NCI-H1694 treated with DMSO at 0.1 percent for 48 hours (cell line): ENCODE data around the gene VCL.
"Not testable (repeated sequence)": the region's sequence is repeated elsewhere in the genome, so short reads cannot be mapped to it uniquely, and the experiment has no call there.

Source experiments
- DNase-seq: peaks from one replicate; lab custom pipeline; 2025; lab: John Stamatoyannopoulos, UW

The VCL gene

DNA sequence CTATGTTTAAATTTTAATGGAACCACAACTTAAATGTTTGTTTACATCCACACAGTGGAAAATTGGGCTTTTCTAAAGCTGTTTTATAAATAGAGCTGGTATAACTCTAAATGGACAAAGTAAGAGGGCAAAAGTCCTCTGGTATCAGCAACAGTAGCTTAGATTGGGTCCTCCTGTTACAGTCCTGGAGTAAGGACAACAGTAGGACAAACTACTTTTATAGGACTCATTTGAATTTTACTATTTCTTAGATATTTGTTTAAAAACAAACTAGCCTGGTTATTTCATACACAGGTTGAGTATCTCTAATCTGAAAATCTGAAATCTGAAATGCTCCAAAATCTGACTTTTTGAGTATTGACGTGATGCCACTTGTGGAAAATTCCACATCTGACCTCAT is 8.4 kb downstream of the VCL start:
- no peak for DNase-seq

DNA sequence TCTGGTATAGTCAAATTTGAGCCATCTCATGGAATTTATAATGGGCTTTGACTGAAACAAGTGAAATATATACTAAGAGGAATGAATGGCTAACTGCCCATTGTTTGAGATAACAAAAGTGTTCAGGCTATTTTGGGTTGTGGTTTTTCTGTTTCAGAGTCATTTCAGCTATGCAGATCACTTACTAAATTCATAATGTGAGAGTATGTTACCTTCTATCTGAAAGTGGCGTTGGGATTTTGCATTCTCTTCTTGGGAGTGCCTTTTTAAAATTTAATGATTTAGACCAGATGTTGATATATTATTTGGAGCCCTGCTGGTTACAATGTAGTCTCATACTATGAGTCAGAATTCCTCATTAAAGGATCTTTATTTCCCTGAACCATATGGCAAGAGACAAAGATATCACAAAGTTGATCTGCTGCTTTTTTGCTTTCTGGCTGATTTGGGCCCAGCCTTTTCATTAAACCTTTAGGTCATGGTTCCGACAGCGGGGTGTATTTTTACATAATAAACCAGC is 10.4 kb downstream of the VCL start:
- peak; percentile 80 for DNase-seq

DNA sequence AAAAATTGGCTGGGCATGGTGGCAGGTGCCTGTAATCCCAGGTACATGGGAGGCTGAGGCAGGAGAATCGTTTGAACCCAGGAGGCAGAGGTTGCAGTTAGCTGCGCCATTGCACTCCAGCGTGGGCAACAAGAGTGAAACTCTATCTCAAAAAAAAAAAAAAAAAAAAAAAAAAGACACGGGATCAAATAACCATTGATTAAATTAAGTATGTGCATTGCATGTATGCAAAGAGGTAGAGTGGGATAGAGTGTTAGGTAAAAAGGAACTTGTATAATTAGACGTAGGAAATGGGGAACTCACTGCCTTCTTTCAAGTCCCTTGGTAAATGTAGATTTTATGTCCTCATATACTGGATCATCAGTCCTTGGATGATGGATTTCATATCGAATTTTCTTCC is 13.1 kb downstream of the VCL start:
- no peak for DNase-seq

DNA sequence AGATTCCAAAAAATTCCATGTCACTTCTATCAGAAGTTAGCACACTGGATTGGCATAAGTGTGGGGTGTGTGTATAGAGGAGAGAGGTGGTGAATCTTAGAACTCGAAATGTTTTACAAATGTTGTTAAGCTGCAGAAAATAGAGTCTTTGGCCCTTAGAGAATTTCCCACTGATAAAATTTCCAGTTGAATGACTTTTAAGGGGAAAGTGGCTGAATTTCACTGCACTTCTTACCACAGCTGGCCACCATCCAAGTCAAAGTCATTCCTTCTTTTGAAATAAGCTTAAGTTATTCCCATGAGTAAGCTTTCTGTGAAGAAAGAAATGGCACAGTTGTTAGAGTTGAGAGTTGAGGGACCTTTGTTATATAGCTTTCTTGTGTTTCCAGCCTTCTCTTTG is 13.9 kb downstream of the VCL start:
- no peak for DNase-seq

DNA sequence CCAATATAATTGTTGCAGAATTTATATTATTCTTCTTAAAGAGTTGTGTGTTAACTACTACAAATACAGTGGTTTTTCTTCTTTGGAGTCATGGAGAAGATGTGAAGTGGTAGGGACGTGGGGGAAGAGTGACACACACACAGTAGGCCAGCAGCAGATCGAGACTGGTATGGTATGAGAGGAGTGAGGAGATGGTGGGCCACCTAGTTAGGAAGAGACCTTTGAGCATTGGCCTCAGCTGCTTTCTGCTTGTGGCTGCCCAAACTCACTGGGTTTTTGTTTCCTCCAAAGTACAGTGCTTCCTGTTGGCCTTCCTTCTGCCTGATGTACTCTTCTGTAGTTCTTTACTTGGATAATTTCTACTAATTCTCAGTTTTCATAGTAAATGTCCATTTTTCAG is 14.6 kb downstream of the VCL start:
- no peak for DNase-seq

DNA sequence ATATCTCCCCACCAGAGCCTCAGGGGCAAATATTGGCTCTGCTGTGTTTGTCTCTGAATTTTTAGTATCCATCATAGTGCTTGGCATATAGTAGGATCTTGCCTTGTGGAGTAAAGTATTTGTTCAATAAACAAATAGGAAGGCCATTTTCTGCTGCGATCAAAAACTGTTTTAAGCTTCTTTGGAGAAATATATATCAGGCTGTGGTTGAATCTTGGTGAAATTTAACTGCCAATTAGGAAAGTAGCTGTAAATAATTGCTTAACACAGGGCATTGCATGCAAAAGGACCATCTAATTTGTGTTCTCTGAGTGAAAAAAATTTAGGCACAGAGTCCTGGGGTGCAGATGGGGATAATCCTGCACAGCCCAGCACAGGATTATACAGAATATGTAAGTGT is 15.1 kb downstream of the VCL start:
- DNase-seq: no peak

DNA sequence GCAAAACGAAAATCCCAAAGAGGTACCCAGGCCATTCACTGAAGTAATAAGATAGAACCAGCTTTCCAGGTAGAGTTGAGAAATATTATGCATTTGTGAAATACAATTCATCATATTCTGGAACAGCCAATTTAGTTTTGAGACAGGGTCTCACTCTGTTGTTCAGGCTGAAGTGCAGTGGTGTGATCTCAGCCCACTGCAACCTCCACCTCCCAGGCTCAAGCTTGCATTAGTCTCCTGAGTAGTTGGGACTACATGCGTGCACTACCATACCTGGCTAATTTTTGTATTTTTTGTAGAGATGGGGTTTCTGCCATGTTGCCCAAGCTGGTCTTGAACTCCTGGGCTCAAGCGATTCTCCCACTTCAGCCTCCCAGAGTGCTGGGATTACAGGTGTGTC is 16.7 kb downstream of the VCL start:
- DNase-seq: not testable (repeated sequence)

DNA sequence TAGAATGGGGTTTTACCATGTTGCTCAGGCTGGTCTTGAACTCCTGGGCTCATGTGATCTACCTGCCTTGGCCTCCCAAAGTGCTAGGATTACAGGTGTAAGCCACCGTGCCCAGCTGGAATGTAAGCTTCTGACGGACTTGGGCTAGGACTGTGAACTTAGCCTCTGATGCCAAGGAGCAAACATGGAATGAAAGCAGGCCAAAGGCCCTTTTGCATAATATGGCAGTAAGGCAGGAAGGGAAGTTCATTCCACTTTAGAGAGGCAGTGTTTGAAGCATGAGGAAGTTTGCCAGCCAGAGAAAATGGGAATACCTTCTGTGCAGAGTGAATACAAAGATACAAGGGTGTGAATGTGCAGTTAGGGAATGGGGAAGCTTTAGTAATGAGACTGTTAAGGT is 20.3 kb downstream of the VCL start:
- DNase-seq: no peak

DNA sequence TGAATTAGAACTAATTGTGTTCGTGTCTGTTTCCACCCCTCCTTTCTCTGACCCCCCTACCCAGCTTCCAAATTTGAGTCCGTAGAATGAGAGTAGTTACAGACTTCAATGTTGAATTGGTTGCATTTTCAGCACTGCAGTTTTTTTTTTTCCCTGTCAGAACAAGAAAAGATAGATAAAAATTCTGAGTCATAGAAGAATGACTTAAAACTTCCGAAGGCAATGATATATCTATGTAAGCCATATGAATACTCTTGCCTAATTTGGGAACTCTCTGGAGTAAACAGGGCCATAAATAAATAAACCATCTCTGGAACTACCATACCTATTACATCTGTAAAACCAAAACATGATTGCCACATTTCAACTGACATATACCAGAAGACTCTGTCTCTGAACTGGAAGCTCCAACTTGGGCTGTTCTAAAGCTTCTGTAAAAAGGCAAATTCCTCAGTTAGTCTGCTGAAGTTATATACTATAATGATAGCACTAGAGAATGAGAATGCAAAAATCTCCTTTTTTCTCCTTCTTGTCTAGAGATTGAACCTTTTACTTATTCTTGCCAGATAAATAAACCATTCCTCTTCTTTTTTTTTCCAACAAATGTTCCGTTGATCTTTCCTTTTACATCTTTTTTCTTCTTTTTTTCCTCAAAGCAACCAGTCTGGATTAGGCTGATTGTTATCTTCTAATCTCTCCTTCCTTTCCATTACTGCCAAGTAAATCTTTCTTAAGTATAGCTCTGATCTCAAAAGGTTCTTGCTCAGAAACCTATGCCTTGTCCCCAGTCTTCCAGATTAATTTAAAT is 23.5 kb downstream of the VCL start:
- DNase-seq: no peak

DNA sequence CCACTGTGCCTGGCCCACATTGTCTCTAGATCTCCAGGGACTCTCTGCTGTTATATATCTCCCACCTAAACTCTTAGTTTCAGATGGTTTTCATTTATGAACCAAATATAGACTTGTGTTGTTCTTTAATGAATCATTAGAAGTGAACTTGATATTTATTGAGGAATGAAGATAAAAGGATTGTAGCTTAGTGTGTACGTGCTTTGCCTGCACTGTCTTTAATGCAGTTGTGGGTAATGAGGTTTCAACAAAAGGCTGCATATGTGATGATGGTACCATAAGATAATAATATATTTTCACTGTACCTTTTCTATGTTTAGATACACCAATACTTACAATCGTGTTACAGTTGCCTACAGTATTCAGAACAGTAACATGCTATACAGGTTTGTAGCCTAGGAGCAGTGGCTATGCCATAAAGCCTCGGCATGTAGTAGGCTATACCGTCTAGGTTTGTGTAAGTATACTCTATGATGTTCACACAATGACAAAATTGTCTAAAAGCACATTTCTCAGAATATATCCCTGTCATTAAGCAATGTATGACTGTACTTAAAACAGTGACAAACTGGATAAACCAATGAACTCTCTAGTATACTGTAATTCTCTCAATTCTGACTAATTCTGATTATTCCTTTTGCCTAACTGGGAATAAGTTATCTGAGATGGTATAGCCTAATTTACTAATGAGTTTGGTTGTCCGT is 25.2 kb downstream of the VCL start:
- no peak for DNase-seq

DNA sequence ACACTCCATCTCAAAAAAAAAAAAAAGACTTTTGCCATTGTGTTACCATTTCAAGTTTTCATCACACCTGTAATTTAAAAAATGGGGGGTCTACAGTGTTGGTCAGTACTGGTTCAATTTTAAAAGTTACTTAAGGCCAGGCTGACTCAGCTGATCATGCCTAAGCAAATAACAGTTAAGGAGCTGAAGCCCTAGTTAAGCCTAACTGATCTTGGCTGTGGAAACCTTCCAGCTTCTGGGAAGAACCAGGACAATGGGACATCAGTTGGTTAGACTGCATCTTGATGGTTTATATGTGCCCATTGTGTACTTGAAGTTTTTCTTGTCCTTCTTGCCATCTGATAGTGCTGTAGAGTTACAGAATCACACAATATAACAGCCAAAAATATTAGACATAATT is 26.7 kb downstream of the VCL start:
- DNase-seq: no peak

DNA sequence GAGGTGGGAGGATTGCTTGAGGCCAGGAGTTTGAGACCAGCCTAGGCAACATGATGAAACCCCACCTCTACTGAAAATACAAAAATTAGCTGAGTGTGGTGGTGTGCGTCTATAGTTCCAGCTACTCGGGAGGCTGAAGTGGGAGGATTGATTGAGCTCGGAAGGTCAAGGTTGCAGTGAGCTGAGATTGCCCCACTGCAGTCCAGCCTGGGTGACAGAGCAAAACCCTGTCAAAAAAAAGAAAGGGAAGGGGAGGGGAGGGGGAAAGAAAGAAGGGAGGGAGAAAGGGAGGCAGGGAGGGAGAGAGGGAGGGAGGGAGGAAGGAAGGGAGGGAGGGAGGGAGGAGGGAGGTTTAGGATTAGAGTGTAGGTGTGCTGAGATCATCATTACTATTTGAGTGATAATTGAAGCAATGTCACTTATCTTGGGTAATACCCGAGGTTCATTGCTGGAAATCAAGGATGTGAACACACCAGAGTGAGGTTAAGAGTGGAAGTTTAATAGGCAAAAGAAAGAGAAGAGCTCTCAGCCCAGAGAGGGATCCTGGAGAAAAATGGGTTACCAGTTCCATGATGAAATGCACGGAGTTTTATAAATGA is 27.6 kb downstream of the VCL start:
- DNase-seq: no peak

DNA sequence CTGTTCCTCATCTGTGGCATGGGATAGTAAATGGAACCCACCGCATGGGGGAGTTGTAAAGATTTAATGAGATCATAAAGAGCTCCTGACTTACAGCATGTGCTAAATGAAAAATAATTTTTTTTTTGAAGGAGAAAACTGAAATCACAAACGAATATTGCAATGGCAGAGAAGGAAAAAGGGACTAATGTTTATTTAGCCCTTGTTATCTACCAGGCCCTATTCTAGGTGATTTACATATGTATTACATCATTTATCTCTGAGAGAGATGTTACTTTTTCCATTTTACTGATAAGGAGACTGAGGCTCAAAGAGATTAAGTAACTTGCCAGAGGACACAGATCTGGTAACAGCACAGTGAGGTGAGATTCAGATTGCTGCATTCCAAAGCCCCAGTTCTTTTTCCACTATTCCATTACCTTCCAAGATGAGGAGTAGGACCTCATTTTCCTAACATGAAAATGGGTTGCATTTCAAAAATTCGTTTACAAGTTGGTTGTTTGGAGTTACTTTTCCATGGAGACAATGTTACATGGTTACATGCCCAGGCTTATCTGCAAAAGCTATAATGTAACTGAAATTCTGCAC is 28.6 kb downstream of the VCL start:
- no peak for DNase-seq

DNA sequence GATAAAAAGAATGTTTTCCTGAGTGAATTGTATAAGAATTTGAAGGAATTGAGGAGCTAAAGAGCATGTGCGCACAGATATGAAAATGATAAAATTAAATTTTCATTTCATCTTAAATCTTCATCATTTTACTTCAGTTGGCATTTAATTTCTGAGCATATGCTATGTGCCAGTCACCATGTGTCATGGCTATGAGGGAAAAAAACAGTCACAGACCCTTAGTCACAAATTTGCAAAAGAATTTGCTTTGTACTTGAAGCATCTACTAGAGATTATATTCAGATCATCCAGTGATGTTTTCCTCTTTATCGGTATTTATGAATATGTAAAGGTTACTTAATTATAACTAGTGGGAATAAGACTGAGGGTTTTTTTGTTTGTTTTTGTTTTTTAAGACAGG is 29.8 kb downstream of the VCL start:
- DNase-seq: no peak

DNA sequence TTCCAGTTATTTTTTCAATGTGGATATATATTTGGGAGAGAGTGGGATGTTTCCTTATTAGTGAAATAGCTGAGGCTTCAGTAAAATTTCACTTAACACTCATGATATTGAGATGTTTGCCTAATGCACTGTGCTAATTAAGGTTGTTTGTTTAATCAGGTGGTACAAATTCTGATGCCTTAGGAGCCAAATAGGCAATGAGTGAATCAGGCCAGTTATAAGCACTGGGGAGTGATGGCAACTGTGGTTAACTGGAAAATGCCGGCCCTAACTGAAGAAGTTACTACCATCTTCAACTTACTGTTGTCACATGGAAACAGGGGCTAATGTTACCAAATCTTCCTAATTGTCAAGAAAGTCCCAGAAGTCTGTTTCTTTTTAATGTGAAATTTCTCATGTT is 32.0 kb downstream of the VCL start:
- DNase-seq: no peak

DNA sequence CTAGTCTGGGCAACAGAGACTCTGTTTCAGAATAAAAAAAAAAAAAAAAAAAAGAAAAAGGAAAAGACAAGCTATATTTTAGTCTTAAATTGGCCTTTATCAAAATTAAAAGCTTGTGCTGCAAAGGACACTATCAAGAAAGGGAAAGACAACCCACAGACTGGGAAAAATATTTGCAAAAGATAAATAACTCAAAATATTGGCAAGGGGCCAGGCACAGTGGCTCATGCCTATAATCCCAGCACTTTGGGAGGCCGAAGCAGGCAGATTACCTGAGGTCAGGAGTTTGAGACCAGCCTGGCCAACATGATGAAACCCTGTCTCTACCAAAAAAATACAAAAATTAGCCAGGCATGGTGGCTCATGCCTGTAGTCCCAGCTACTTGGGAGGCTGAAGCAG is 34.3 kb downstream of the VCL start:
- not testable (repeated sequence) for DNase-seq

DNA sequence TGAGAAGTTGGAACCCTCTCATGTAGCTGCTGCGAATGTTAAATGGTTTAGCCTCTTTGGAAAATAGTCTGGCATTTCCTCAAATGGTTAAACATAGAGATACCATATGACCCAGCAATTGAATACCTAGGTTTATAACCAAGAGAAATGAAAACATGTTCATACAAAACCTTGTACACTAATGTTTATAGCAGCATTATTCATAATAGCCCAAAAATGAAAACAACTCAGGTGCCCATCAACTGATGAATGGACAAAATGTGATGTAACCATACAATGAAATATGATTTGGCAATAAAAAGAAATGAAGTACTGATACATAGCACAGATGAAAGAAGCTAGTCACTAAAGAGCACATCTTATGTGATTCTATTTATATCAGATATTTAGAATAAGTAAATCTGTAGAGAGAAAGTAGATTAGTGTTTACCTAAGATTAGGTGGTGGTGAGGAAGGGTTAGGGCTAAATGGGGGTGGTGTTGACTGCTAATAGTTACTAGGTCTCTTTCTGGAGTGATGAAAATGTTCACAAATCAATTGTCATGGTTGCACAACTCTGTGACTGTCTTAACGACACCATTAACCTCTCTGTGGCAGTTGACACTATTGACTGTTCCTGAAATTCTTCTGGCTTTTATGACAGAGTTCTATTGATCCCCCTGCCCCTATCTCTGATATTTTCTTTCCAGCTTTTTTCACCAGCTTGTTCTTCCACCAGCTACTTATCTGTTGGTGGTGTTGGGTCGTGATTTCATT is 35.2 kb downstream of the VCL start:
- no peak for DNase-seq

DNA sequence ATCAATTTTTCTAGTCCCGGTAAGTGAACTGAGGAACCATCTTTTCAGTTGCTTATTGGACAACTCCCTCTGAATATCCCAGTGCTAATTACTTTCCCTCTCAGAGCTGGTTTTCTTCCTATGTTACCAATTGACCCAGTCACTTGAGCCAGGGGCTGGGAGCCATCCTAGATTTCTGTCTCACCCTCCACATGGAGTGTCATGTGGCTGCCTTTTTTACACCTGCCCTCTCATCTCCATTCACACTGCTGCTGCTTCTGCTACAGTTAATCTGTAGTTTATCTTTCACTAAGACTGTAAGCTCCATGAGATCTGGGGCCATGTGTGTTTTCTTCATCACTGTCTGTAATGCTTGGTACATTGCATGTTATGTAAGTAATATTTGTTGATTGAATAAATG is 35.8 kb downstream of the VCL start:
- no peak for DNase-seq

DNA sequence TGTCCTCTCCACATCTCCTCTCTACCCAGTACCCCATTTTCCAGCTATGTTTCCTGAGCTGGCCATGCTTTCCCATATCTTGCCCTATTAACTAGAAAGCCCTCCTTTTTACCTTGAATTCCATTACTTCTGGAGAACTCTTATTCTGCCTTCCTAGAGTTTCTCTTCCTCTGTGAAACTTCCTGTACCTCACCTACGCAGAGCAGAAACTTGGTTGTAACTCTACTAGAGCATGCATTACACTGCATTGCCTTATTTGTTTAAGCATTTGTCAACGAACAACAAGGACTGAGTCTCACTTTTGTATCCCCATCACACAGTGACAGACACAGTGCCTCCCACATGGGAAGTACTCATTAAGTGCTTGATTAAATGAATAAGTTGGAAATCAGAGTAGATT is 36.4 kb downstream of the VCL start:
- DNase-seq: no peak

DNA sequence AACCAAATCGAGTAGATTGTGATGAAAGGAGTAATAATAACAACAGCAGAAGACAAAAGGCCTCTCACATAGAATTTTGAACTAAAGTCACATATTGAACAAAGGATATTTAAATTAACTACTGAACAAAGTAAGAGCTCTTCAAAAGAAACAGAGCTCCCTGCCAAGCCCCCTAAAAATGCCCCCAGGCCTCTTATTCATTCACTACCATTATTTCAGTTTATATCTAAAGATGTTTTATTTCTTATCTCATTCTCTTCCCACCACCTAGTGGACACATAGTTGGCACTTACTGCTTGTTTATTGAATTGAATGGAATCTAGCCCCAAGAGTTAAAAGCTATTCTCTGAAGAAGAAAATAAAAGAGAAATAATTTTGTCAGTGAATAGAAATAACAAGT is 37.4 kb downstream of the VCL start:
- no peak for DNase-seq

DNA sequence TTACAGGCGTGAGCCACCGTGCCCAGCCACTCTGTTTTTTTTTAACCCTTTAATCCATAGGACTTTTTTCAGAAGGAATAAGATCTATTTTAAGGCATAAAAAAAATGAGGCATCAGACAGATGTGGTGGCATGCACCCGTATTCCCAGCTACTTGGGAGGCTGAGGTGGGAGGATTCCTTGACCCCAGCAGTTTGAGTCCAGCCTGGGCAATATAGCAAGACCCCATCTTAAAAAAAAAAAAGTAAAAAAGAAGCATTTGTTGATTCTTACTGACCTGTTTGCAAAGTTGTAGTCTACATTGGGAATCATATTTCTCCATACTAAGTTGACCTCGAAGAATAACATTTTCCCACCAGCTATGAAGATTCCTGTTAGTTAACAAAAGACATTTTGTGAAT is 38.6 kb downstream of the VCL start:
- DNase-seq: no peak

DNA sequence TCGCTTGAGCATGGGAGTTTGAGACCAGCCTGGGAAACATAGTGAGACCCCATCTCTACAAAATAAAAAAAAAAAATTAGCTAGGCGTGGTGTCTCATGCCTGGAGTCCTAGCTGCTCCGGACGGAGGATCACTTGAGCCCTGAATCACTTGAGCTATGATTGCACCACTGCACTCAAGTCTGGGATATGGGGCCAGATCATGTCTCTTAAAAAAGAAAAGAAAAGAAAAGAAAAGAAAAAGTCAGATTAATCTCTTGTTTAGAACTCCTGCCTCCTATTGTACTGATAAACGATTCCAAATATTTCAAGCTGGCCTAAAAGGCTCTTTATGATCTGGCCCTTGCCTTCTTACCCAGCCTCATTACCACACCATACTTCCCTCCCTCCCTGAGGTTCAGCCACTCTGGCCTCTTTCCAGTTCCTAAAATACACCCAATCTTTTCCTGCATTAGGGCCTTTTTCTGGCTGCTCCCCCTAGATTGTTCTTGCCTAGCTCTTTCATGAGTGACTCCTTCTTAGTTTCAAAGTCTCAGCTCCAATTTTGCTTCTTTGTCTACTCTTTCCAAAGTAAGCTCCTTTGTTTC is 41.7 kb downstream of the VCL start:
- DNase-seq: no peak
